Body of pancreas (tissue), 4 donors: ENCODE results near the gene PEX14. TPM values are rescaled to one million over a fixed set of nuclear protein-coding genes. Genes with fewer than 3 reads are reported as not detected.

Experiments used
- ATAC-seq: fragments of 150-250 bp; one replicate; pipeline ENCODE4 v1.9.1; 2016
- DNase-seq, 4 donors: peaks; one replicate each; pipeline ENCODE4 v3.0.0-alpha.2; 2019
- H3K27ac ChIP-seq, 4 donors: fragments of 200-600 bp; sonication (generic); 1 replicate in 3 of 4; 2 replicates in 1 of 4; pipeline versions ENCODE4 v1.5.1 to v1.6.1; 2016 to 2019; ENCODE audit warnings: mild to moderate bottlenecking in 1 of 4, mixed read lengths in 1 of 4, moderate library complexity in 1 of 4
- H3K27me3 ChIP-seq, 2 donors: fragments of 200-600 bp; sonication (generic); one replicate each; pipeline ENCODE4 v1.6.0; 2016; ENCODE audit warnings: mild to moderate bottlenecking in 1 of 2
- H3K36me3 ChIP-seq, 2 donors: fragments of 200-600 bp; sonication (generic); replicated peaks in 1 of 2; 2 replicates each; pipeline ENCODE4 v1.5.1; 2016; ENCODE audit warnings: low read depth in 2 of 2; ENCODE audit not compliant: insufficient read depth in 1 of 2
- H3K4me1 ChIP-seq: fragments of 200-600 bp; sonication (generic); one replicate; pipeline ENCODE4 v1.6.0; 2016
- H3K4me3 ChIP-seq, 2 donors: fragments of 200-600 bp; sonication (generic); 1 replicate in 1 of 2; 2 replicates in 1 of 2; pipeline ENCODE4 v1.5.1; 2016 to 2019
- H3K9me3 ChIP-seq, 3 donors: fragments of 200-600 bp; sonication (generic); 1 replicate in 2 of 3; 2 replicates in 1 of 3; pipeline ENCODE4 v1.5.1; 2016
- POLR2A ChIP-seq, 3 donors: fragments of 450-650 bp; IDR thresholded peaks; one replicate each; pipeline ENCODE4 v1.6.1; 2016; ENCODE audit warnings: antibody characterized with exemption in 3 of 3, mild to moderate bottlenecking in 2 of 3
- WGBS, 2 donors: methylation state at CpG; one replicate each; pipeline ENCODE4 v1.1.5; 2017; 5-methylcytosine and 5-hydroxymethylcytosine counted together
- intact Hi-C: fragments of 100-400 bp; cut with DNase I; formaldehyde crosslinking; loops from one replicate; pipeline ENCODE4 v1.15.1; 2023
- small RNA-seq: library from RNA; depleted of rRNA; stranded (forward); fragments of <200 nt; gene quantifications from one replicate; pipeline ENCODE3, GENCODE V24; 2016
- total RNA-seq, 2 donors: library from RNA; depleted of rRNA; stranded (reverse); fragments of >200 nt; gene quantifications; one replicate each; pipeline ENCODE4 v1.1.0, GENCODE V29; 2016
- TF ChIP-seq, protein P1 (sequence below), 7 experiments: fragments of 450-650 bp in 4 of 7; fragments of 200-600 bp in 3 of 7; sonication (generic) in 3 of 7; IDR thresholded peaks; one replicate each; pipeline ENCODE4 v1.5.1; 2016 to 2019; ENCODE audit warnings: antibody characterized with exemption in 7 of 7

Gene PEX14
- total RNA-seq, 2 donors from 2014 or later, result 8.6 to 8.8 TPM

DNA sequence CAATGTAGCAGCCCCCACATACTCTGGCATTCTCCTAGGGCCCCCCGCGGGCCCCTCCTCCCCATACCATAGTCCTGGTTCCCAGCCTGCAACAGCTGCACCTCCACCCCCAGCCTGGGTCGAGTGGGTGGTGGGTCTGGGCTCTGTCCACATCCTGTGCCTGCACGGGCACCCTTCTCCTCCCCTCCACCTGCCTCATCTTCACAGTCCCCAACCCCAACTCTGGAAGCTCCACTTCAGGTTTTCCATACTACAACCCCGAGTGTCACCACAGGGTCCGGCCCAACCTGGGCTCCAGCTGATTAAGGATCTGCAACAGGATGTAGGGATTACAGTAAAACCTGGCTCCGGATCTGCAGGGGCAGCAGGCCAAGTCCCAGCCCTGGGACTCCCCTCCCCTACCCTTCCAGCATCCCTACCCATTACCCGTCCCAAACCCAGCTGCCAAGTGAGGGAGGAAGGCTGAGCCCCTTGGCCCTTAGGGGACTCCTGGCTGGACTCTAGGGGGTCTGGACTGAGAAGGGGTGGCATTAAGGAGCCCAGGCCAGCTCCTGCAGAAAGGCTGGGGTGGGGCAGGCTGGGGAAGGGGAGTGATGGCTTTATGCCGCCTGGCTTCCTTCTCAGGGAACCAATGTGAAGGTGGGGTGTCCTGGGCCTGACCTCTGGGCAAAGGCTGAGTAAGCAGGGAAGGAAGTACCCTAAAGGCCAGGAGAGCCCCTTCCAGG lies 204.9 kb downstream of the PEX14 start:
- H3K4me1 ChIP-seq, result peaks cover 90% of the 10 kb centered on the region
- no peak overlapping the region for H3K27ac ChIP-seq
- TF ChIP-seq, protein P1, sequence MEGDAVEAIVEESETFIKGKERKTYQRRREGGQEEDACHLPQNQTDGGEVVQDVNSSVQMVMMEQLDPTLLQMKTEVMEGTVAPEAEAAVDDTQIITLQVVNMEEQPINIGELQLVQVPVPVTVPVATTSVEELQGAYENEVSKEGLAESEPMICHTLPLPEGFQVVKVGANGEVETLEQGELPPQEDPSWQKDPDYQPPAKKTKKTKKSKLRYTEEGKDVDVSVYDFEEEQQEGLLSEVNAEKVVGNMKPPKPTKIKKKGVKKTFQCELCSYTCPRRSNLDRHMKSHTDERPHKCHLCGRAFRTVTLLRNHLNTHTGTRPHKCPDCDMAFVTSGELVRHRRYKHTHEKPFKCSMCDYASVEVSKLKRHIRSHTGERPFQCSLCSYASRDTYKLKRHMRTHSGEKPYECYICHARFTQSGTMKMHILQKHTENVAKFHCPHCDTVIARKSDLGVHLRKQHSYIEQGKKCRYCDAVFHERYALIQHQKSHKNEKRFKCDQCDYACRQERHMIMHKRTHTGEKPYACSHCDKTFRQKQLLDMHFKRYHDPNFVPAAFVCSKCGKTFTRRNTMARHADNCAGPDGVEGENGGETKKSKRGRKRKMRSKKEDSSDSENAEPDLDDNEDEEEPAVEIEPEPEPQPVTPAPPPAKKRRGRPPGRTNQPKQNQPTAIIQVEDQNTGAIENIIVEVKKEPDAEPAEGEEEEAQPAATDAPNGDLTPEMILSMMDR (IDR thresholded peaks at IDR 0.05), result no peak
- no peak for TF ChIP-seq POLR2A (IDR thresholded peaks at IDR 0.05)
- ATAC-seq (peak; percentile 43), DNase-seq (peak; percentile 50 to 69 (median 68))
- H3K36me3 ChIP-seq, result no peaks in the 10 kb centered on the region
- no peaks in the 10 kb centered on the region for H3K9me3 ChIP-seq
- no peak overlapping the region for H3K4me3 ChIP-seq
- intact Hi-C loops, result no loop called here
- WGBS, 2 donors, result 44 to 56% methylated on average over 6 to 9 of the region's 9 CpGs
- H3K27me3 ChIP-seq, result no peaks in the 10 kb centered on the region

Small RNAs within 50 kb of the gene (small RNA-seq; reads per million reads assigned to genes)
- gene RN7SL614P, result not detected

Other genes with a start within 250 kb of the PEX14 start
- gene PGD, start 75.9 kb upstream of the PEX14 start, total RNA-seq, result 10 to 100 TPM; 46.7 to 61.3 TPM
- gene CENPS, start 44.5 kb upstream of the PEX14 start, total RNA-seq, result 10 to 100 TPM in 1 of 2 donors, 1 to 10 TPM in 1; 8.2 to 11.4 TPM
- not detected for gene CORT, start 24.9 kb upstream of the PEX14 start, total RNA-seq
- gene DFFA, start 2.4 kb upstream of the PEX14 start, total RNA-seq, result 10 to 100 TPM; 13.5 TPM